ENCODE data around the gene MYBBP1A.

Gene MYBBP1A

DNA sequence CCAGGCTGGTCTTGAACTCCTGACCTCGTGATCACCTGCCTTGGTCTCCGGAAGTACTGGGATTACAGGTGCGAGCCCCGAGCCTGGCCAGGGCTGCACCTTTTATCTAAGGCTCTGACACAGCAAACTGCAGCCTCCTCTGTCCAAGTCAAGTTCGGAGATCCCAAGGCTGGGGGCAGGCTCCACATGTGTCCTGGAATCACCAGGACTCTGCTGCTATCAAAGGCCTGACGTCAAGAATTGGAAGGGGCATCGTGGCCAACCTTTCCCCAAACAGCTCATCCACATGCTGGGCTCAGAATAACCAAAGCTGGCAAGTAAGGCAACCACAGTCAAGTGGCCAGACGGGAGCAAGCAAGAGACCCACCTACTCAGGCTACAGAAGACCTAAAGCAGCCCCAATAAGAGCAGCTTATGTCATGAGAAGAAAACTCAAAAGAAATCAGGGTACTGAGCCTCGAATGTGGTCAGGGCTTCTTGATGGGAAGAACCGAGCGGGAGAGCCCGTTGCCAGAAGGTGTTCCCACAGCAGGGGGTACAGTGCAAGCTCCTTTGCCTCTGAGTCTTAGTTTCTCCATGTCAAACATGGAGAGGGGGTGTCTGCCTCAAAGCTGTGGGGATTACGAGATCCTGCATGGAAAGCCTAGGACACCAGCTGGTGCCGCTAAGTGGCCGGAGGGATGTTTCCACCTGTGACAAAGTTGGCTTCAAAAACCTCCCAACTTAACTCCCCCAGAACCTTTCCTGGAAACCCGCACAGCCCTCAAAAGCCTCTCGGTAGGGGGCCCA lies 7.9 kb downstream of the MYBBP1A start:
- no peak for DNase-seq

DNA sequence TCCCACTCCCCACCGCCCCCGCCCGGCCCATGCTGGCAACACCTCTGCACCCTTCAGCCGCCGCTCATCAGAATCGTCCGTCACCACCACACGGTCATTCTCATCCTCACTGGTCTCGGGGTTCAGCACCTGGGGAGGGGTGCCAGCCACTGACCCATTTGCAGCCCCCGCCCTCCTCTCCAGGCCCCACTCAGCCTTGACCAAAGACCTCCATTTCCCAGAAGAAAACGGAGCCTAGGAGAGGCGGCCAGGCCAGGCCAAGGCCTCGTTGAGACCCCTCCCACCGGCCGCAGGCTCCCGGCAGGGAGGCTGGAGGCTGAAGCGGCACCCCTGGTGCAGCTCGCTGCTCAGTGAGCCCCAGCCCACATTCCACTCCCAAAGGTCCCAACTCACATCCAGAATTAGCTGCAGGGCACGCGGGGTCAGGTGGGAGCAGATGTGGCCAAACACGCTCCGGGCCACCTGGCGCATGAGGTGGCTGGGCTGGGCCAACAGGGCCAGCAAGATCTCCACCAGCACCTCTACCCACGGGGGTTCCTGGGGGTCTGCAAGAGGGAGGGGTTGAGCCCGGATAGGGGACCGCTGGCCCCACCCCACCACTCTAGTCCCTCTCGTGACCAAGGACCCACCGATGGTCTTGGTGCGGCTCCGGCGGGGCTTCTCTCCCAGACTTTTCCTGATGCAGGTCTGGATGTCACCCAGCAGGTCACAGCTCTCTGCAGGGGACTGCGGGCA lies 9.8 kb downstream of the MYBBP1A start:
- no peak for DNase-seq

DNA sequence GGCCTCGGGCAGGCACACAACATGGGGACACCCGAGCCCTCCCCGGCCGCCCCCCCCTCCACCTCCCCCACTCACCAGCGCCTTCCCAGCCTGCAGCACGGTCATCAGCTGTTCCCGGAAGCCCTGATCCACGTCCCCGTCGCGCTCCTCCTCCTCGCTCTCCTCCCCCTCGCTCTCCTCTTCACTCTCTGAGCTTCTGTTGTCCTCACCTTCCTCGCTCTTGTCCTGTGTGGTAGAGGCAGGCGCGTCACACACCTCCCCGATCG lies 10.3 kb downstream of the MYBBP1A start:
- DNase-seq = no peak

DNA sequence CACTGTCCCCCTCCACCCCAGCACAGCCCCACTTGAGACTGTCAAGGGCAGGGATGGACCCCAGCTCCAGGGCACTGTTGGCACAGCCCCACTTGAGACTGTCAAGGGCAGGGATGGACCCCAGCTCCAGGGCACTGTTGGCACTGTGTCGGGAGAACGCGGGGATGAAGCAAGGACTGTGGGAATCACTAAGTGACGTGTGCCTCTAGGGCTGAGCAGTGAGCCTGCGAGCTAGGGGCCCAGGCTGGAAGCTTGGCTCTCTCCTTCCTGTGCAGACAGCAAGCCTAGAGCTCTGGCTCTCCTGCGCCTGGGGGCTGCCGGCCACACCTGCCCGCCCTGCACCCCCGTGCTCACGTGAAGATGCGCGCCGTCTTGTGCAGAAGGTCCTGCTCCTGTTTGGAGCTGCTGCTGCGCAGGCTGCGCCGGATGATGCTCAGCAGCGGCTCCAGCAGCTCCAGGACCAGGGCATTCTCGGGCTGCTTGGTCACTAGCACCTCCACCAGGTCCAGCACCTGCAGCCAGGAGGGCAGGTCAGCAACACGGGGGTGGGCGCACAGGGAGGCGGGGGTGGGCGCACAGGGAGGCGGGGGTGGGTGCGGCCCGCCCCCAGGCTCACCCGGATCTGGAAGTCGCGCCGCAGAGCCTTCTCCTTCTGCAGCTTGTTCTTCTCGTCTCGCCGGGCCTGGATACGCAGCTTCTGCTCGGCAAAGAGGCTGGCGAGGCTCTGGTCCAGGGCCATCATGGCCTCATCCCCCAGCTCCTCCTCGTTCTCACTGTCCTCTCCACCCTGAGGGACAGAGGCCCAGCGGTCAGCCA lies 10.8 kb downstream of the MYBBP1A start:
- DNase-seq = no peak

DNA sequence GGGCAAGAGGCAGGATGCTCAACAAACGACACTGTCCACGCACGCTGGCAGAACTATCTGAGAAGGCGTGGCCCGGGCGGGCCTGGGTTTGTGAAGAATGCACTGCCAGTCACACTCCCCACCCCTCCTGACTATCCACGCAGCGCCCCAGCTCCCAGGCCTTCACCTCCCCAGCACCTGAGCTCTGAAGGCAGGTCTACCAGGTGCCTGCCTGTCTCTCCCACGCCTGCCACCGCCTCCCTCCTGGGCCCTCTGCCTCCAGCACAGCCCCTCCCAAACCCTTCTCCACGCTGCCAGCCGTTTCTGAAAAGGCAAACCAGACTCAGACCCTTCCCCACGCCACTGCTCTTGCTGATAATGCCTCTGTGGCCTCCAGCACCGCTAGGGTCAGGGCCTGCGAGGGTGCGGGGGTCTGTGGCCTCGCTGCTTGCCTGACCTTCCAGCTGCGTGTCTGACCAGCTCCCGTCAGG lies 11.6 kb downstream of the MYBBP1A start:
- no peak for DNase-seq

DNA sequence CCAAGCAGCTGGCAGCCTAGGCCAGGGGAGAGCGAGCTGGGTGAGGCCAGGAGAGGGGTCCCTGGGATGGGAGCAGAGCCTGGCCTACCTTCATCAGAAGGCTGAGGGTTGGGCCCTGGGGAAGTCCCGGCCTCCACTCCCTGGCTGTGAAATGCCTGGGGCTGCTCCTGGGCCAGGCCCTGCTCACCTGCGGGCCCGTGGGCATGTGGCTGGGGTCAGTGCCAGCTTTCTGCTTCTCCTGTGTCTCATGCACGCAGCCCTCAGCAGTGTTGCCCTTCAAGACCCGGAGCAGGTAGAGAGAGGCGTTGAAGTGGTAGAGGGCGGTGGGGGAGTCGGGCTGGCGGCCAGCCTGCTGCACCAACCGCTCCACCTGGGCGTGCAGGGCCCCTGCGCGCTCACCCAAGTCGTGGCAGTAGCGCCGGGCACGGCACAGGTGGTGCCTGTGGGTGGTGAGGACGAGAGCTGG lies 12.4 kb downstream of the MYBBP1A start:
- no peak for DNase-seq

DNA sequence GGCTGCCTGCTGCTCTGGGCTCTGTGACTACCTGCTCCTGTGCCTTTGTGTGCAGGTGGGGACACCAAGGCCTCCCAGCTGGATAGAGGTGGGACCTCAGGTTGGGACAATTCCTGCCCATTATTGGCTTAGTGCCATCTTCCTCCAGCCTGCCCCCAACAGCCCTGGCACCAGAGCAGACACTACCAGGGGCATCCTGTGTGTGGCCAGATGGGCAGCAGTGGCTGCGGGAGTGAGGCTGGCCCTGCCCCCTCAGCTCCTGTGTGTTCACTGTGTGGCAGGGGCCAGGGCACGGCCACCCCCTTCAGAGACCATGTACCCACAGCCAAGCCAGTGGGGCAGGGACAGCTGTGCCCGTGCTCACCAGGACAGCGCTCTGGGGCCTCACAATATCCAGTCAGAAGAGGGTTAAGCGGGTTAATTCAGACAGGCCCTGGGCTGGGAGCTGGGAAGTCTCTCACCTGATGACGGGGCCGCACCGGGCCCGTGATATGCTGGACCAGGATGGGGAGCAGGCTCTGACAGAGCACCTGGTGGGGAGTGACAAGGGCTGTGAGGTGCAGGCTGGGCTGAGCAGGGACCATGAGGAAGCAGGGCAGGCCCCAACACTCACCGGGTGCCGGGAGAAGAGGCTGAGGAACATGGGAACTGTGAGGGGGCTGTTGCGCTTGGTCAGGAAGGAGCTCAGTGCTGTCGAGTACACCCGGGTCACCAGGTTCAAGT lies 13.0 kb downstream of the MYBBP1A start:
- no peak for DNase-seq

DNA sequence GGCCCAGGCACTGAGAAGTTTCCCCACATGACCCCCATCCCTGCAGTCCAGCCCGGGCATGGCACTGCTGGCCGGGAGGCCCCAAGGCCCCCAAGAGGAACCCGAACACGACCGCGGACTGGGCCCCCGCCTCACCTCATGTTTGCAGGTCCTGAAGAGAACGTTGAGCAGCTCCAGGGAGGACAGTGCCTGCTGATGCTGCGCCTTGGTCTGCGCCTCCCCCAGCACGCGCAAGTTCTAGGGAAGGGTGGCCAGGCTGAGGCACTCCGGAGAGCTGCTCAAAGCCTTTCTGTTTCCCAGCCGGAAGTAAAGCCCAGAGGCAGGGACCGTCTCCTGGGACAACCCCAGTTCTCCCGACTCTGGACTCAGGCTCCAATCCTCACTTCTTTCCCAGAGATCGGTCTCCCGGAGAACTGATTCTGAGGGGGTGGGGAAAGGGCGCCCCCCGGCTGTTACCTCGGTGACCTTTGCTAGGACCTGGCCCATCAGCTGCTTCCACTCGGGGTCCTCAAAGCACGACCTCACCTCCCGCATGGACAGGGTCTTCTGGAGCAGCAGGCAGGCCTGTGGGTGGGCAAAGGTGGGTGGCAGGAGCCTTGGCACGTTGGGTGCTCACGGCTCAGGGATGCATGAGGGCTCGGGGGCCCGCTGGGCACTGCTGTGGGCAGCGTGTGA lies 13.7 kb downstream of the MYBBP1A start:
- DNase-seq = no peak

DNA sequence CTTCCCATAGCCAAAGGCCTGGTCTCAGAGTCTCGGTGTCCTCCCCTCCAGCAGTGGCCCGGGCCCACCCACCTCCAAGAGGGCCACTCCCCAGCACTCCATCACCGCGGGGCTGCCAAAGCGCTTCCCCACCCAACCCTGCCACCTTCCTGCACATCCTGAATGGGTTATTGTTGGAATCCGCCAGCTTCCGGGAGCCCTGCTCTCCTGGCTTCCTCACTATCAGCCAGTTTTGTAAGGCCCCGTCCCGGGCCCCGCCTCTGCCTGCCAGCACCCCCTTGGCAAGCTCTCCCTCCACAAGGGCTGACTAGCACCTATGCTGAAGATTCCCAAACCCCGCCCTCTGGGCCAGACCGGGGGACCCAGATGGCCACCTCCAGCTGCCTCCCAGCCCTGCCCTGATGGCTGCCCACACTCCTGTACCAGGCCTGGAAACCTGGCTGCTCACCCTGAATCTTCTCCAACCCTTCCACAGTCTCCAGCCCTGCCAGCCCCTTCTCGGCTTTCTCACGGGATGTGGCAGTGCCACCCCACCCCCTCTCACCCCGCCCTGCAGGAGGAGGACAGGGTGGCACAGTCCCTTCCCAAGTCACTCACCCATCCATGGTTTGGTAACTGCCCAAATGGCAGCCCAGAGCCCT lies 14.4 kb downstream of the MYBBP1A start:
- DNase-seq = no peak

DNA sequence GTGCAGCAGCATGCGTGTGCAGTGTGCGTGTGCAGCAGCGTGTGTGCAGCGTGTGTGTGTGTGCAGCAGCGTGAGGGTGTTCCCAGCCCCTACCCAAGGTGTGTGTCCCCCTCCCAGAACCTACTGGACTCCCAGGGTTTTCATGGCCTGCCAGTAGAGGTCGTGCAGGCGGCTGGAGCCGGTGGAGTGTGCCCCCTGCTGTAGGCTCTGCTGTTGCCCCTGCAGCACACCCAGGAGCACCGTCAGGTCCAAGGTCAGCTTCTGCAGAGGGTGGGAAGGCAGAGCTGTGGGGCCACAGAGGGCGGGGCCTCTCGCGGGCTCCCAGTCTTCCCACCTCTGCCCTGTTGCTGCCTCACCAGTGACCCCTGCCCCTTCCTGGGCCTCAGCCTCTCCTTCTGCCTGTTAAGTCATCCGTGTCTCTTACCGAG lies 14.9 kb downstream of the MYBBP1A start:
- DNase-seq = no peak

DNA sequence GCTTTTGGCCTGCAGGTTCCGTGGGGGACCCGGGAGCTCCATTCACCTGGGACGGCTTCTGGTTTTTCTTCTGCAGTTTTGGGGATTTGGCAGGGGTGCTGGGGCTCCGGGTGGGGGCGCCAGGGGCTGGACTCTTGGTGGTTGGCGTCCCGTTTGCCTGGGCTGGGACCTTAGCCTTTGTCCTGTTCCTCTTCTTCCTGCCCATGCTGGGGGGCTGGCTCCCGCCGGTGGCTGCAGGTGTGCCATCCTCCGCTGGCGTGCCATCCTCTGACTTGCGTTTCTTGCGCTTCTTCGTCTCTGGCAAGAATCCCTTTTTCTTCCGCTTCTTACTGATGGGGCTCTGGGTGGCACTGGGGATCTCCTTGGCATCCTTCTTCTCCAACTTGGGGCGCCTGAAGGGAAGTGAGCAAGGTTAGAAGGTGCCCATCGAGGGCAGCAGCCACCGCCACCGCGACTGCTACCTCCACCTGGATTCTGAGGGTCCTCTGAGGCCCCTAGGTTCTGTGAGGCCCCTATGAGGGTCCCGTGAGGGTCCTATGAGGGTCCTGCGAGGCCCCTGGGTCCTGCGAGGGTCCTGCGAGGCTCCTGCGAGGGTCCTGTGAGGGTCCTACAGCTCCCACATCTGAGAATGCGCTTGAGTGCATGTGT lies 15.5 kb downstream of the MYBBP1A start:
- DNase-seq = no peak

DNA sequence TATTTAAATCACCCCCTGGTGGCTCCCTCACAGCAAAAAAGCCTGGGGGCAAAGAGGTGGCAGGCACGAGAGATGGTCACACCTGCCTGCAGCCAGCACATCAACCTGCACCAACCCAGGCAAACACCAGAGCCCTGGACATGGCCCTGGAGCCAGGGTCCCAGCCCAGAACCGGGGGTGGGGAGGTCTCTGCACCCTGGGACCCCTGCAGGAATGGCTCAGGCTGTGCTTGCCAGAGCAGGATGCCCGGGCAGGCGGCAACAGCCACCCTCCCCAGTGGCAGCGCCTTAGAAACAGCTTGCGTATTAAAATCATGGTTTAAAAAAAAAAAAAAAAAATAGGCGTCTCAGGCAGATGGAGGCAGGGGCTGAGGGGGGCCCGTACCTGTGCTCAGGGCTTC lies 16.2 kb downstream of the MYBBP1A start:
- DNase-seq = no peak

DNA sequence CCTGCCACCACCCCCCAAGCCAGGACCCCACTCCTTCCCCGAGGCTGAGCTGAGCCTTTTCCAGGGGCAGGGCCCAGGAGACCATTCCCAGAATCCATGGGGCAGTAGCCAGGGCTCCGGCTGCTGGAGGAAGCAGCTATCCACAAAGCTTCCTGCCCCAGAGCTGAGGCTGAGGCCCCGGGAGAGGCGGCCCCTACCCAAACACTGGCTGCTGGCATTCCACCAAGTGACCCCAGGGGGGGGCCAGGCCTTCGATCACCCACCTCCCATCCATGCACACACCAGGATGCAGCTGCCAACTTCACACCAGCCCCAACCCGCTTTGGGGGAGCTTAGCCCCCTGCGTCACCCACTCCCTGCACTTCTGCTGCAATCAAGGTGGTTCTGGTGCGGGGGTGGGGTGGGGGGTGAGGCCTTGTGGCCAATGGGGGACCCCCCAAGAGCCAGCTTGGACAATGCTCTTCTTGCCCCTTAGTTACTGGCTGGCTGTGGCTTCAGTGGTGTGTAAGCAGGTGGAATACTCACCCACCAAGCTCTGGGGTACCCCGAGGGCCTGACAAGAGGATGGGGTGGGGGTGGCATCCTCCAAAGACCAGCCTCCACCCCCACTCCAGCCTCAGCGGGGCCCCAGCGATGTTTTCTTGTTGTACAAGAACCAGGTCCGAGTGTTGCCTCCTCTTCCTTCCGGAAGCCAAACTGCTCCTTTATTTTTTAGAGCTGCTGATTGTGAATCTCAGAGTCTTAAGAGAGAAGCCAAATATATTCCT lies 16.8 kb downstream of the MYBBP1A start:
- no peak for DNase-seq

DNA sequence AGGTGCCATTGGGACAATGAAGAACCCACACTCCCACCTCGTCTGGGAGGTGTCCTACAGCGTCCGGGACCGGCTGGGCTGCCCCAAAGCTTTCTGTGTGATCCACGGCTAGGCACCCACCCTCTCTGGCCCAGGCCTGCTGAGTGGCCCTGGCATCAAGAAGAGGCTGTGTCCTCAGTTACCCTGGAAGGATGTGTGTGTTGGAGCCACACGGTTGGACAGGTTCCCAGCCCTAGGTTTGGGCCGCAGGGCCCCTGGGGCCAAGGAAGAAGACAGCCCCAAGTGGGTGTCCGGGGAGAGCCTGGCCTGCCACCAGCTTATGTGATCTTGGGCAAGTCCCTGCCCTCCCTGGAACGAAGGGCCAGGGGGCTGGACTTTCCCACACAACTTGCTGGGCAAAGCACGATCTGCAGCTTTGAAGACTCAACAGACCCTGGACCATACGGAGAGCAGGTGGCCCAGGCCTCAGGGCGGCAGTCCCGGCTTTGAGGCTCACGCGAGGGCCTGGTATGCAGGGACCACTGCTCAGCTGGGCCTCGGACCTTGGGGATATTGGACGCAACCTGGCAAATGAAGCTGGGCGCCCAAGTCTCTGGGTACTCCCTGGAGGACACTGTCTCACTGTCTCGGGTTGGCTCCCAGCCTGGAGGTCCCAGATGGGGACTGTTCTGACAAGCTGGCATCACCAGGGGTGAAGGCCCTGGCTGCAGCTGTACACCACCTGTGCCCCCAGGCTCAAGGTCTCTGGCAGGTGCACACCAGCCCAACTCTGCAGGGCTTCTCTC lies 17.5 kb downstream of the MYBBP1A start:
- no peak for DNase-seq

DNA sequence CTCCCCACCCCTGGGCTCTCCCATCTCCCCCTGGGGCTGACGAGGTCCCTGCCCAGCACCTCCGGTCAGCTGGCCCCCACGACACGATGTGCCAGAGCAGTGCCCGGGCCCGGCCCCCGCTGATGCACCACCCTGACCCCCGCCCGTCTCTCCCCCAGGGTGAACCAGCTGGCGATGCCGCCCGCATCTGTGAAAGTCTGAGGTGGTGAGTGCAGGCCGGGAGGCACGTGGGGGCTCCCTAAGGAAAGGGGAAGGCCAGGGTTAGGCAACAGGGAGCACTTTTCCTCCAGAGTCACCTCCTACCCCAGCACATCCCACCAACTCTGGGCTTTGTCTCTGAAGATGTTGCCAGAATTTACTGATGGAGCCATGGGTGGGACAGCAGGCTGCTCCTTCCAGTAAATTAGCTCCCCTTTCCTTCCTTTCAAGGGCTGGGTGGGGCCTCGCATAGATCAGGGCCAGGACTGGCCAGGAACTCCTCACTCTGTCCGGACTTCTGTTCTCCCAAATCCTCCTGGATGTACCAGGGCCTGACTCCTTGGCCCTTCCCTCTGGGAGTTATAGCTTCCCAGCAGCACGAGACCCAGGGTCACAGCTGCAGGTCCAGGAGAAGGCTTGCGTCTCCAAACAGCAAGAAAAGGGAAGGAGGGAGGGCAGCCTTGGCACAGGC lies 18.3 kb downstream of the MYBBP1A start:
- DNase-seq = no peak

DNA sequence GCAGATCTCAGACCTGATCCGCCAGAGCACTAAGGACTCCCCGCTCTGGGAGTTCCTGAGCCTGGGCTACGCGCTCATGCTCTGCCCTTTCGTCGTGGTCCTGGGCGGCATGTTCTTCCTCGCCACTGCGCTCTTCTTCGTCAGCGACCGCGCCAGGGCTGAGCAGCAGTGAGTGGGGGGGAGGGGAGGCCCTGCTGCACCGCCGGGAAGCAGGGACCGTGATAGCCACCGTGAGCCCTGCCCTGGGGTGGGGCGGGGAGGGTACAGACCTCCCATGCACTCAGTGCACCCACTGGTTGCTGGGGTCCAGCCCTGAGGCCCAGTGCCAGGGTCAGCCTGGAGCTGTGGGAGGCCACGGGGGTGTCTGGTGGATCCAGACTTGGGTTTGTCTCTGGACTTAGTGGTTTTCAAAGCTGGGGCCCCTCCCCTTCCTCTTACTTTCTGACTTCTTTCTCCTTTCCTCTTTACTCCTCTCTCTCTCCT lies 18.9 kb downstream of the MYBBP1A start:
- no peak for DNase-seq

DNA sequence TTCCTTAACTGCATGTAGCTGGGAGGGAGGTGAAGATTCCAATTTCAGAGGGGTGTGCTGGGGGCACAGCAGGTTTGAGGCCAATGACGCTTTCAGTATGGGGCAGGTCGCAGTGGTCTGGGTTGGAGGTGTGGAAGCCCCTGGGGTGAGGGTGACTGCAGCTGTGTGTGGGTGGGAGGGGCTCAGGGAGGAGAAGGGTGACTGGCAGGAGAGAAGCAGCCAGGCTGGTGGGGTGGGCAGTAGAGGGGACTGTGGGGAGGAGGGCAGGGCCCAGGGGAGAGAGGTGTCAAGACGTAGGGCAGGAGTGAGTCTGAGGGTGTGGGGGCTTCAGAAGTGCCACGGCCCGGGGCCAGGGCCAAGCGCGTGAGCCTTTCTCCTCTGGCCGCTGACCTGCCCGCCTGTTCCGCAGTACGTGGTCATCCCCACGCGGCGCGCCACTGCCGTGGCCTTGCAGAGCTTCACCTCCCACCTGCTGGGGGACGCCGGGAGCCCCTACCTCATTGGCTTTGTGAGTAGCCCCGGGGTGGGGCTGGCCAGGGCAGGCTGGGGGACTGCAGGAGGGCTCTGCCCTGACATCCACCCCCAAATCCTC lies 19.4 kb downstream of the MYBBP1A start:
- DNase-seq = no peak

DNA sequence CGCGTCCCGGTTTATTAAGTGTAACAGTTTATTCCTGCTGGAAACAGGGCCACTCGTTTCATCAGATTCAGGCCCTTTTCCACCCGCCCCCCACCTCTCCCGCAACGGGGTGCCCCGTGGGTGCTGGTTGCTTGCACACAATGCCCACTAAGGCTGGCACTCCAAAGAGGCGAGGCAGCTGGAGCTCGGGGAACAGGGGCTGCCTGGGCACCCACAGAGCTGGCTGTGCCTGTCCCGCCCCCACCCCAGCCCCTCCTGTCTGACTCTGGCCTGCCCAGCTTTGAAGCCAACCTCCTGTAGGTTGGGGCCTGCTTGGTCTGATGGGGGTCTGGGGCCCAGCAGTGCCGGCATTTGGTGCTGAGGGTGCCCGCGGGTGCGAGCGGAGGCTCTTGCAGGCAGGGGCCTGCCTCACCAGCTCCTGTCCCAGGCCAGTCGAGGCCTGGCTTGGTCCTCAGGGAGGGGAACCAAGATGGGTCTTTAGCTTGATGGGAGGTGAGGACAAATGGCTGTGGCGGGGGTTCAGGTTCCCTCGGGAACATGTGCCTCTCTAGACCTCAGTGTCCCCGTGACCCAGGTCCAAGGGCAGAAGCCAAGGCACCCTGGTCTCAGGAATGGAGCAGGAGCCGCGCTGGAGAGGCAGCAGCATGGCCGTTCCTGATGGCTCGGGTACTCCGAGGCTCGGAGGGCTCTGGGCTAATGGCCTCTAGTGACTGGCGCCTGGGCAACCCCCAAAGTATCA lies 20.1 kb downstream of the MYBBP1A start:
- no peak for DNase-seq
